Stimulated activated CD4-positive, alpha-beta T cell treated with anti-CD3 and anti-CD28 coated beads, Interleukin-15, amount 100 ng/mL, for 48 hours (primary cell): ENCODE results near the gene LCN1.
"Not testable (repeated sequence)": the region's sequence is repeated elsewhere in the genome, so short reads cannot be mapped to it uniquely, and the experiment has no call there.

Experiments
- DNase-seq, 2 donors: peaks; one replicate each; pipeline ENCODE4 v3.0.0-alpha.2; 2020; ENCODE audit warnings: low read depth in 2 of 2

LCN1 gene

DNA sequence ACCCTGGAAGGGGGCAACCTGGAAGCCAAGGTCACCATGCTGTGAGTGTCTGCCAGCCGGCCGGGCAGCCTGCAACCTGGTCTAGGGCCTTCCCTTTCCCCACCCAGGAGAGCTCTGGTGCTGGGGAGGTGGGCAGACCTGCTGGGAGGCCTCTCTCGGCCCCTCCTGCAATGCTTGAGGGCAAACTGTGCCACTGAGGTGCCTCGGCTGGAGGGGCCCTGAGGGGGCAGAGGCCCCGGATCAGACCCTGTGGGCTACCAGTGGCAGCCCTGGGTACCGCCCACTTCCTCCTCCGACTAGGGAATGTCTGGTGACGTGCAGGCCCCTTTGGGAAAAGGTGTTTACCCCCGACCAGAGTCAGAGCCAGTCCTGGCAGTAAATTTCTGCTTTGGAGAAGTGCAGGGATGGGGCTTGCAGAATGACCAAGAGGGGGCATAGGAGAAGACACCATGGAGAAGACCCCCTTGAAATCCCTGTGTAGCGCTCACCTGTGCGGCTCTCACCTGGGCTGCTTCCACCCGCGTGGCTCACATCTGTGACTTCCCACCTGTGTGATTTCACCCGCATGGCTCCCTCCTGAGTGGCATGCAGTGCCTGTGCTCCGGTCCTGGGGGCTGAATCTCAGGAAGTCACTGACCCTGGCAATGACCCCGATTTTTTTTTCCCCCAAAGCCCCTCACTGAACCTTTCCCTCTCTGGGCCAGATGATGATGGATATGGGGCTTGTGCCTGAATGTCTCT lies 1.1 kb downstream of the LCN1 start:
- DNase-seq = no peak

DNA sequence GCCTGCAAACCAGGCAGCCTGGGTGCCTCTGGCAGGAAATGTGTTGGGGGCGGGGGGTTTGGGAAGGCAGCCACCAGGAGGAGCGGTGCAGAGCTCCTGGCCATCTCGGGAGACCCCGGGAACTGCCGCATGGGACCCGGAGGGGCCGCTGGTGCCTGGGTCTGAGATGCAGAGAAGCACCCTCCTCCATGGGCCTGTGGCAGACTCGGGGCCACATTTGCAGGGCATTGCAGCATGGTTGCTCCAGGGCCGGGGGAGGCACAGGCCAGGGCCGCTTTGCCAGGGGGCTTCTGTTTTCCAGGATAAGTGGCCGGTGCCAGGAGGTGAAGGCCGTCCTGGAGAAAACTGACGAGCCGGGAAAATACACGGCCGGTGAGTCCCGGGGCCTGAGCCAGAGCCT lies 1.7 kb downstream of the LCN1 start:
- DNase-seq = no peak

DNA sequence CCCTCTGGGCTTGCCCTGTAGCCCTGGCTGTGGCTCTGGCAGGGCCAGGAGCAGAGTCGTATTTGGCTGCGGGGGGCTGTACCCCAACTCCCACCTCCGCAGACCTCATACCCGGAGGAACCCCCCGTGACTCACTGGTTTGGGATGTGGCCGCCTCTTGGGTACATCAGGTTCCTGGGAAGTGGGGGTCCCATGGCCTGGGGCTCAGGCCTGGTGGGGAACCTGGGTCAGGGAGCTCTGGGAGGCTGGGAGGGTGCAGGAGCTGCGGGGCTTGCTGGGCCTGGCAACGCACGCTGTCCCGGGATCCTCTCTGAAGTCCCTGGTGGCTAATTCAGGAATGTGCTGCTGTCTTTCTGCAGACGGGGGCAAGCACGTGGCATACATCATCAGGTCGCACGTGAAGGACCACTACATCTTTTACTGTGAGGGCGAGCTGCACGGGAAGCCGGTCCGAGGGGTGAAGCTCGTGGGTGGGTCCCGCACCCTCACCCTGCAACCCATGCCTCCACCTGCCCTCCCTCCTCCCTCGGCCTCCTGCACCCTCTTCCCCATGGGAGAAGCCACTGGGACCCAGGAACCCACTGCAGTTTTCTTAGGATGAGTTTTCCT lies 2.4 kb downstream of the LCN1 start:
- no peak for DNase-seq

DNA sequence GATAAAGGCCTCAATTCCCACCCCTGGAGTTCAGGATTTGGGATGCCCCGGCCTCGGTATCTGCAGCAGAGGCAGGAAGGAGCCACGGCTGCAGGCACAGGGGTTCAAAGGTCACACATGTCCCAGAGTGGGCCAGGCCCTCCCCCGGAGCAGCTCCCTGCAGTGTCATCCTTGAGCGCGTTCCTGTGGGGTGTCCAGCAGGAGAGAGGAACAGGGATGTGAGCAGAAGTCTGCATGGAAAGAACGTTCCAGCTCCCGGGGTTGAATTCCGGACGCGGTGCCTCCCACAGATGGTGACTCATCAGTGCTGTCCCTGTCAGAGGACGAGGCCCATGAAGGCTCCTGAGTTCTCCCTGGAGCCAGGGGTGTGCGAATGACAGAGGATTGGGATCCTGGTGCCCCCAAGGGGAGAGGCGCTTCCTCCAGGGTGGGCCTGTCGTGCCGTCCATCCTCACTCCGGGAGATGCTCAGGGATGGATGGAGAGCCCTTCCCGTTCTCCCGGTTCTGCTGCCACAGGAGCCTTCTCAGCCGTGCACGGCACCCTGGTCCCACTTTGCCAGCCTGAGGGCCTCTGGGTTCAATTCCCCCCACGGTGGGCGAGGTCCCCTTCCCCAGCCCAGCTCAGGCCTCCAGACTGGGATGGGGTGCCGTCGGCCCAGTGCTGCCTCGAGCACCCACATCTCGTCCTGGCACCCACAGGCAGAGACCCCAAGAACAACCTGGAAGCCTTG lies 3.1 kb downstream of the LCN1 start:
- no peak for DNase-seq

DNA sequence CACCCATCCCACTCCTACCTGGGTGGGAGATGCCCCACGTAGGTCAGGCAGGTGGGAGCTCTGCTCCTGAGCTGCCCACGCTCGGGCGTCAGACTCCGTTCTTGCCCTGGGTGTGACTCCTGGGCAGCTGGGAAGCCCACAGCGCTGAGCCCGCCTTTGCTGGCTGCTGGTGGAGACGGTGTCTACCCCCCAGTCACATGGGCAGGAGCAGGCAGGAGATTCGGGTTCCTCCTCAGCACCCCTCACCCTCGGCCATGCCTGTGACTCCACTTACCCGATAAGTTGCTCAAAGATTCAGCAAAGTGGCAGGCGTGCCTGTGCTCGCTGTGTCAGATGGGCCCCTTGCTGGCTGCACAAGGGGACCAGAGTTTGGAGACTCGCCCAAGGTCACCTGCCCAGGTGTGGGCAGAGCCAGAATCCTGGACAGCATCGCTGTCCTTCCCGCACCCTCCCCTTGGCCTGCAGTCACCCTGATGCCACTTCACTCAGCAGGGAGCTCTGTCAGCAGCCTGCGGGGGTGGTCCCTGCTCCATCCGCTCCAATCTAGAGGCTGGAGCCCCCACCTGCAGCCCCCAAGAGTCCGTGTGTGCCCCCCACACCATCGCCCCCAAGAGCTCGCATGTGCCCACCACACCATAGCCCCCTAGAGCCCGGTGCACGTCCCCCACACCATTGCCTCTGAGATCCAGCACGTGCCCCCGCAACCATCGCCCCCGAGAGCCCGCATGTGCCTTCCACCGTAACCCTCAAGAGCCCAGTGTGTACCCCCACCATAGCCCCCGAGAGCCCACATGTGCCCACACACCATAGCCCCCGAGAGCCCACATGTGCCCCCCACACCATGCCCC lies 4.2 kb downstream of the LCN1 start:
- DNase-seq = no peak

DNA sequence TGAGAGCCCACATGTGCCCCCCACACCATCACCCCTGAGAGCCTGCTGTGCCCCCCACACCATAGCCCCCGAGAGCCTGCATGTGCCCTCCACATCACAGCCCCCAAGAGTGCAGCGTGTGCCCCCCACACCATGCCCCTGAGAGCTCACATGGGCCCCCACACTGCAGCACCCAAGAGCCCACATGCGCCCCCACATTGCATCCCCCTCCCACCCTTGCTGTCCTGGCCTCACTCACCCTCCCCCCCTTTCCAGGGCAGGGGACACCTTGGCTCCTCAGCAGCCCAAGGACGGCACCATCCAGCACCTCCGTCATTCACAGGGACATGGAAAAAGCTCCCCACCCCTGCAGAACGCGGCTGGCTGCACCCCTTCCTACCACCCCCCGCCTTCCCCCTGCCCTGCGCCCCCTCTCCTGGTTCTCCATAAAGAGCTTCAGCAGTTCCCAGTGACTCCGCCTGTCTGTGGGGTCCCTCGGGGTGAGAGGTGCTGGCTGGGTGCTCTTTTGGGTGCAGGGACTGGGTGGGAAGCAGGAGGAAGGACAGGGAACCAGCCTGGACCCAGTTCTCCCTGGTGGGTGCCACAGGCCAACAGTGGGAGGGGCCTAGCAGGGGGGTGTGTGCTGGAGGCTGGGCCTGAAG lies 5.0 kb downstream of the LCN1 start:
- no peak for DNase-seq

DNA sequence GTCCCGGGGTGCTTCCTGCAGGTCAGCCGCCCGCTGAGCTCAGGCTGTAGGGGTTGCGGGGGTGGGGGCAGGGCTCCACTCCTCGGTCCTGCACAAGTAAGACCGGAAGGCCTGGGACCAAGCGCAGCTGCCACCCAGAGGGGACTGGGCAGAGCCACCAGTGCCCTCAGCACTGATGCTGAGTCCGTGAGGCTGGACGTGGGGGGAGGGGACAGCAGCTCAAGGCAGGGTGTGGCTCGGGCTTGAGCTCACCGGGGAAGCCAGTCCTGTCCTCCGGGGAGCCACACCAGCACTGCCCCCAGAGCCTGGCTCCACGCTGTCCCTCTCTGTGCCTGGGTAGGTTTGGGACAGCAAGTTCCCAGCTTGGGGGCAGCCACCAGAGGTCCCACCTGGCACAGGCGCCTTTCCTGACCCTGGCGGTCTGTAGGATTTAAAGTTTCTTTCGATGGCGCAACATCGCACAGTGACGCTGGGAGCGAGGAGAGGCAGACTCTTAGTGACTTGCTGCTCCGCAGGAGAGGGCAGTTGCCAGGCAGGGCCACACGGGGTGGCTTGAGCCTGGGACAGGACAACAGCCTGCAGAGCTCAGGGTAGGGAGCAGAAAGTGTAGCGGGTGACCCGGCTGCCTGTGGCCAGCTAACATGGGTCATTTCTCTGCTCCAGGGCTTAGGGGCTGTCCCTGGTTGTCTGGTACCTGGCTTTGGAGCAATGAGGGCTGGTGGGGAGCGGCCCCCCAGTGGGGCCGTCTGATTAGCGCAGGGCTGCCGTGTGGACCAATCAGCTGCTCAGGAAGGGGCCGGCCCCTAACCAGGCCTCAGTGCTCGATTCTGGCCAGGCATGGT lies 5.7 kb downstream of the LCN1 start:
- no peak for DNase-seq

- DNase-seq = not testable (repeated sequence)
Measured at GRCh38 chr9:135528842-135529435, 7.7 kb downstream of the LCN1 start.

DNA sequence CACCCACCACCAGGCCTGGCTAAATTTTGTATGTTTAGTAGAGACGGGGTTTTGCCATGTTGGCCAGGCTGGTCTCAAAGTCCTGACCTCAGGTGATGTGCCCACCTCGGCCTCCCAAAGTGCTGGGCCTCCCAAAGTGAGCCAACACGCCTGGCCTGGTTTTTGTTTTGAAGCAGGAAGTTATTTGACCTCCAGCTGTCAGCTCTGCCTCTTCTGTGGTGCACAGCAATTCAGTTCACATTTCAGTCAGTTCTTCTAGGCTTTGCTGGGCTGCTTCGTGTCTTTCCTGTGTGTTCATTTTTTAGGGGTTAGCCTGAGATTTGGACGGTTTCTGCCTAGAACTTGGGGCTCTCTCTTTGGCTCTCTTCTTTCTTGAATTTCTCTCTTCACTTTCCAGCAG lies 8.9 kb downstream of the LCN1 start:
- DNase-seq = no peak

DNA sequence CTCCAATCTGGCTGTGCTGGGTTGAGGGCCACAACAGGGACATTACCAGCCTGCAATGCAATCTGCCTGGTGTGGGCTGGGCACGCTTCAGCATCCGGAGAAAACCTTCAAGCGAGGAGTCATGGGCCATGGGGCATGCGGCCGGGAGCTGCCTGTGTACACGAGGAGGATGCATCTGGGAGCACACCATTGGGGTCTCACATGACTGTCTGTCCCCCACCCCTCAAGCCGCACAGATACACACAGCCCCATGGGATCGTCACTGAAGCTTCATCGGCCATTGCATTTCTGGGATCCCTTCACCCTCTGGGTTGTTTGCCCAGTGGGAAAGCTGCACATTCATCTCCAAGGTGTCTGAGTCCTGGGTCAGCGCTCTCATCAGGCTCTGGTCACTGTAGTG lies 9.9 kb downstream of the LCN1 start:
- no peak for DNase-seq

DNA sequence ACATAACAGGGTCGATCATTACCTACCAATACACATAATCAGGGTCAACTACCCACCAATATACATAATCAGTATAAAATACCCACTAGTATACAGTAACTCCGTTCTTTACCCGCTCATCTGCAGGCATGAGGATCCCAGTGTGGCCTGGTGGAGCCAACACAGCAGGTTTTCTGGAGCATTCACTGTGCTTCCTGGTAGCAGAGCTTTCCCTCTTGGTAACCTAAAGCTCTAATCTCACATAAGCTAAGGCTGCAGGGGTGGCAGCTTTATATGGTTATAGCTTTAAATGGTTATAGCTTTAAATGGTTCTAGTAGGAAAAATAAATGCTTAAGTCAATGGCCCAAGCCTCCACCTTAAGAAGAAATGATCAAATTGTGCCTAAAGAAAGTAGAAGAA lies 11.9 kb downstream of the LCN1 start:
- DNase-seq = no peak

- no peak for DNase-seq
Measured at GRCh38 chr9:135533674-135534073, 12.4 kb downstream of the LCN1 start.

GRCh38 chr9:135534192-135534711 lies 13.0 kb downstream of the LCN1 start:
- DNase-seq = not testable (repeated sequence)

- not testable (repeated sequence) for DNase-seq
Measured at GRCh38 chr9:135534826-135535225, 13.6 kb downstream of the LCN1 start.

- not testable (repeated sequence) for DNase-seq
Measured at GRCh38 chr9:135535631-135536030, 14.4 kb downstream of the LCN1 start.

DNA sequence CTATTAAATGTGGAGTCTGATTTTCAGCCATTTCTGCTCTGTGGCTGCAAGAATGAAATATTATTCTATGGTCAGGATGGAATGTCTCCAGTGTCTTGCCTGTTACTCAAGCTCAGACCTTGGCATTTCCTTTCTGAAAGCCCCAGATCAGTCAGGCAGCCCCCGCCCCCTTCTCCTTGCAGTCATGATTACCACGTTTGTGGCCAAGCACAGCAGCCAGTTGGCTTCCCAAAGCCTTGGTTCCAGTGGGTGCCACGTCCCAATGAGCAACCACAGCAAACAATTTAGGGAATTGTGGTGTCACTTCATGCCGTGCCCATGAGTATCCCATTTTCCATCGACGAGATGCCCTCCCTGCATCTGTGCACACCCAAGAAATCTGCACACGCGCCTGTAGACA lies 15.0 kb downstream of the LCN1 start:
- no peak for DNase-seq

DNA sequence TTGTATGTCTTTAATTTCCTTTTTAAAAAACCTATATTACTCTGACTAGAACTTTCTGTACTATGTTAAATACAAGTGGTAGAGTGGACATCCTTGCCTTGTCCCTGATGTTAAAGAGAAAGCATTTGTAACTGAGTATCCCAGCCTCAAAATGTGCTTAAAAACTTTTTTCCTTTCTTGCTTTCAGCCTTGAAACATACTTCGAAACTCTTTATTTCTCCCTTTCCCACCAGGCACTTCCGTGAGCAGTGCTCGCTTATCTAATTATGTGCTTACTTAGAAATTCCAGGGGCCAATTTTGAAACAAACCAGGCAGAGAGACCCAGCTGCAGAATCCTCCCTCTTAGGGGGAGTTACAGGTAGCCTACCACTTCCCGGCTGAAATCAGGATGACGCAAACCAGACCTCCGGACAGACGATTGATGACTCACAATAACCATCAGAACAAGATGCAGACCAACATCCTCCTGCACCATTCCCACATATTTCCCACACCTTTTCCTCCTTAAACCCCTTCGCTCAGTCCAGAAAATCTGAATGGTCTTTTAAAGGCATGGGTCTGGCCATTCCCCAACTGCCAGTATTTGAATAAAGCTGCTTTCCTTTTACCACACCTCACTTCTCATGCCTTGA lies 22.1 kb downstream of the LCN1 start:
- DNase-seq = not testable (repeated sequence)

- no peak for DNase-seq
Measured at GRCh38 chr9:135544981-135545635, 23.9 kb downstream of the LCN1 start.

- DNase-seq = not testable (repeated sequence)
Measured at GRCh38 chr9:135545646-135546176, 24.5 kb downstream of the LCN1 start, which contains the start of gene OBP2A. TSS of gene OBP2A (plus strand) at chr9:135546126. CDS start at chr9:135546181, 55 bp downstream.
